Transverse colon (tissue), 4 donors: Measurements from ENCODE around the gene SPIC.

Experiments
- CTCF ChIP-seq, 5 experiments: fragments of 200-600 bp in 3 of 5; fragments of 450-650 bp in 2 of 5; sonication (generic) in 3 of 5; IDR thresholded peaks; 1 replicate in 2 of 5; 2 replicates in 3 of 5; pipeline ENCODE4 v1.5.1; 2016 to 2017; ENCODE audit warnings: antibody characterized with exemption in 5 of 5, inconsistent platforms in 3 of 5, mild to moderate bottlenecking in 2 of 5, moderate library complexity in 1 of 5
- POLR2A ChIP-seq: fragments of 450-650 bp; IDR thresholded peaks from one replicate; pipeline ENCODE4 v1.6.1; 2016; ENCODE audit warnings: antibody characterized with exemption, mild to moderate bottlenecking, moderate library complexity
- POLR2AphosphoS5 ChIP-seq, 3 donors: sonication (generic); formaldehyde crosslinking; IDR thresholded peaks; one replicate each; pipeline ENCODE4 v1.6.1; 2016; ENCODE audit warnings: antibody characterized with exemption in 3 of 3

GRCh38 chr12:101475751-101476305 lies 692 bp downstream of the SPIC start:
- TF ChIP-seq POLR2A (no peak), CTCF (IDR thresholded peaks at IDR 0.05) (no peak), POLR2AphosphoS5 (IDR thresholded peaks at IDR 0.05) (no peak)
